HCT116 (cell line): ENCODE data around the gene SETX. TPM values are rescaled to one million over a fixed set of nuclear protein-coding genes. Genes with fewer than 3 reads are reported as not detected.

Experiments
- ATAC-seq: fragments of 200-7000 bp; cut with Tn5 transposase; 2 replicates; pipeline ENCODE4 v1.9.1; 2020; ENCODE audit warnings: mild to moderate bottlenecking, moderate library complexity
- BruUV-seq: library from RNA; stranded (reverse); fragments of 400-500 nt; replicated peaks from 2 replicates; lab custom pipeline; 2021; lab: Mats Ljungman, UMichigan
- CTCF ChIA-PET: fragments of 300-600 bp; sonication (Branson Sonifier 250); formaldehyde crosslinking; loops from one replicate; lab custom pipeline; 2021; ENCODE audit warnings: antibody characterized with exemption; lab: Charles Lee
- POLR2A ChIA-PET: fragments of 300-600, 350-600 bp; sonication (Branson Sonifier 250); formaldehyde crosslinking; loops from one replicate; lab custom pipeline; 2021; ENCODE audit warnings: antibody characterized with exemption; lab: Charles Lee
- RAD21 ChIA-PET, 2 experiments: fragments of 300-600 bp; sonication (Branson Sonifier 250); formaldehyde crosslinking; loops; one replicate each; lab custom pipeline; 2023; ENCODE audit warnings: low total read pairs in 2 of 2; ENCODE audit not compliant: uncharacterized antibody in 2 of 2, unreplicated experiment in 2 of 2, low non-redundant PET in 1 of 2; lab: Charles Lee
- DNase-seq: peaks from one replicate; pipeline ENCODE4 v3.0.0-alpha.2; 2010; ENCODE audit warnings: low read depth, low spot score
- H2AFZ ChIP-seq: fragments of 200-600 bp; shearing (Covaris generic), sonication (generic); 2 replicates; pipeline ENCODE4 v1.6.1; 2017; ENCODE audit warnings: low read depth, mixed run types, mixed read lengths, antibody characterized with exemption, low read length; ENCODE audit not compliant: poor library complexity, severe bottlenecking
- H3K27ac ChIP-seq: 2 replicates; pipeline ENCODE4 v1.5.1; 2012; ENCODE audit warnings: low read depth, low read length
- H3K27me3 ChIP-seq: fragments of 200-600 bp; sonication (generic); 2 replicates; pipeline ENCODE4 v1.6.1; 2016; ENCODE audit warnings: mixed run types, low read length, mixed read lengths; ENCODE audit not compliant: insufficient read depth
- H3K36me3 ChIP-seq, 2 experiments: fragments of 200-500 bp in 1 of 2; fragments of 200-600 bp in 1 of 2; sonication (Bioruptor generic) in 1 of 2; sonication (generic) in 1 of 2; 2 replicates each; pipeline versions ENCODE4 v1.5.1 to v1.6.1; 2014 to 2016; ENCODE audit warnings: low read length in 2 of 2, inconsistent platforms in 1 of 2, mixed read lengths in 1 of 2, mixed run types in 1 of 2; ENCODE audit not compliant: insufficient read depth in 2 of 2, control insufficient read depth in 1 of 2
- H3K4me1 ChIP-seq, 2 experiments: fragments of 200-600 bp in 1 of 2; sonication (generic) in 1 of 2; 2 replicates each; pipeline versions ENCODE4 v1.5.1 to v1.6.1; 2012 to 2017; ENCODE audit warnings: low read length in 2 of 2, inconsistent platforms in 1 of 2, mild to moderate bottlenecking in 1 of 2, mixed read lengths in 1 of 2, mixed run types in 1 of 2, moderate library complexity in 1 of 2; ENCODE audit not compliant: insufficient read depth in 2 of 2, control insufficient read depth in 1 of 2
- H3K4me2 ChIP-seq: fragments of 200-600 bp; sonication (generic); 2 replicates; pipeline ENCODE4 v1.6.1; 2017; ENCODE audit warnings: mixed run types, low read length, mixed read lengths
- H3K4me3 ChIP-seq, 2 experiments: fragments of 200-600 bp in 1 of 2; sonication (generic) in 1 of 2; replicated peaks in 1 of 2; 2 replicates each; pipeline ENCODE4 v1.5.1; 2011 to 2016; ENCODE audit warnings: low read length in 2 of 2, control low read depth in 1 of 2, low read depth in 1 of 2, mild to moderate bottlenecking in 1 of 2, mixed read lengths in 1 of 2, mixed run types in 1 of 2
- H3K79me2 ChIP-seq: fragments of 200-600 bp; sonication (generic); 2 replicates; pipeline ENCODE4 v1.6.1; 2017; ENCODE audit warnings: mild to moderate bottlenecking, mixed run types, low read length, moderate library complexity, mixed read lengths; ENCODE audit not compliant: insufficient read depth
- H3K9ac ChIP-seq: fragments of 200-600 bp; sonication (generic); 2 replicates; pipeline ENCODE4 v1.6.1; 2016; ENCODE audit warnings: low read length, mixed read lengths
- H3K9me2 ChIP-seq: fragments of 200-600 bp; sonication (generic), shearing (Covaris generic); 2 replicates; pipeline ENCODE4 v1.6.1; 2017; ENCODE audit warnings: mixed run types, mild to moderate bottlenecking, moderate library complexity; ENCODE audit not compliant: insufficient read depth
- H3K9me3 ChIP-seq, 2 experiments: fragments of 200-500 bp in 1 of 2; fragments of 200-600 bp in 1 of 2; sonication (Bioruptor generic) in 1 of 2; sonication (generic) in 1 of 2; 2 replicates each; pipeline ENCODE4 v1.6.1; 2014 to 2017; ENCODE audit warnings: low read length in 2 of 2, mixed read lengths in 2 of 2, inconsistent platforms in 1 of 2, low read depth in 1 of 2, mild to moderate bottlenecking in 1 of 2, mixed run types in 1 of 2, moderate library complexity in 1 of 2; ENCODE audit not compliant: control insufficient read depth in 1 of 2, insufficient read depth in 1 of 2
- H4K20me1 ChIP-seq: fragments of 200-600 bp; sonication (generic), shearing (Covaris generic); 2 replicates; pipeline ENCODE4 v1.6.1; 2017; ENCODE audit warnings: mixed run types, mild to moderate bottlenecking, moderate library complexity; ENCODE audit not compliant: insufficient read depth
- ATF3 ChIP-seq: IDR thresholded peaks from 2 replicates; pipeline ENCODE4 v1.6.1; 2012
- CTCF ChIP-seq, 3 experiments: fragments of 200-600 bp in 1 of 3; sonication (generic) in 1 of 3; IDR thresholded peaks in 2 of 3; conservative IDR thresholded peaks in 1 of 3; 2 replicates each; pipeline ENCODE4 v1.5.1; 2012 to 2017; ENCODE audit warnings: low read depth in 2 of 3, low read length in 2 of 3, antibody characterized with exemption in 1 of 3, borderline replicate concordance in 1 of 3, control low read depth in 1 of 3, mild to moderate bottlenecking in 1 of 3, mixed read lengths in 1 of 3, mixed run types in 1 of 3, moderate library complexity in 1 of 3; ENCODE audit not compliant: insufficient read depth in 1 of 3
- EZH2 ChIP-seq: fragments of 200-600 bp; sonication (generic); IDR thresholded peaks from 2 replicates; pipeline ENCODE4 v1.6.1; 2017; ENCODE audit warnings: antibody characterized with exemption, mixed run types
- EZH2phosphoT487 ChIP-seq: fragments of 200-600 bp; IDR thresholded peaks from 2 replicates; pipeline ENCODE4 v1.6.1; 2018; ENCODE audit warnings: antibody characterized with exemption, borderline replicate concordance
- FOSL1 ChIP-seq: IDR thresholded peaks from 2 replicates; pipeline ENCODE4 v1.6.1; 2012; ENCODE audit warnings: low read depth
- JUND ChIP-seq: IDR thresholded peaks from 2 replicates; pipeline ENCODE4 v1.6.1; 2012
- POLR2A ChIP-seq: IDR thresholded peaks from 2 replicates; pipeline ENCODE4 v1.7.0; 2011; ENCODE audit warnings: borderline replicate concordance; ENCODE audit not compliant: insufficient read depth, insufficient read length; ENCODE audit errors: extremely low read depth
- RAD21 ChIP-seq: IDR thresholded peaks from 2 replicates; pipeline ENCODE4 v1.6.1; 2012; ENCODE audit warnings: low read depth, mild to moderate bottlenecking
- REST ChIP-seq: IDR thresholded peaks from 2 replicates; pipeline ENCODE4 v1.6.1; 2012; ENCODE audit warnings: low read depth
- SRF ChIP-seq: IDR thresholded peaks from 2 replicates; pipeline ENCODE4 v1.6.1; 2012; ENCODE audit warnings: low read depth
- YY1 ChIP-seq: IDR thresholded peaks from 2 replicates; pipeline ENCODE4 v1.6.1; 2011; ENCODE audit warnings: low read length, low read depth, moderate library complexity, mild to moderate bottlenecking; ENCODE audit not compliant: insufficient replicate concordance; ENCODE audit errors: extremely low read depth
- ZNF274 ChIP-seq: fragments of 200-500 bp; sonication (Bioruptor generic); IDR thresholded peaks from 2 replicates; pipeline ENCODE4 v1.6.1; 2014; ENCODE audit warnings: mild to moderate bottlenecking, low read depth, low read length, inconsistent platforms
- intact Hi-C: fragments of 100-400 bp; cut with micrococcal nuclease; formaldehyde crosslinking; loops from 2 replicates; pipeline ENCODE4 v1.10.0; 2022
- total RNA-seq: library from RNA; stranded (reverse); gene quantifications from one replicate; pipeline ENCODE4 v1.2.1, GENCODE V29; 2021; ENCODE audit not compliant: unreplicated experiment

The SETX gene
- total RNA-seq, 1 experiment from 2014 or later = 38.5 TPM

- Histone ChIP-seq H3K4me2 (no peak overlapping the region), H3K27me3 (no peaks in the 10 kb centered on the region), H2AFZ (no peak overlapping the region), H3K79me2 (no peaks in the 10 kb centered on the region), H3K36me3 (no peaks in the 10 kb centered on the region), H3K9ac (no peak overlapping the region), H4K20me1 (no peaks in the 10 kb centered on the region), H3K27ac (no peak overlapping the region), H3K4me3 (no peak overlapping the region), H3K9me3 (peaks cover 5 to 15% of the 10 kb centered on the region in 2 experiments; a peak in 2 of 4 replicates), H3K9me2 (no peaks in the 10 kb centered on the region), H3K4me1 (peaks cover 0 to 5% of the 10 kb centered on the region in 2 experiments; a peak in 1 of 4 replicates)
- CTCF ChIA-PET = interaction anchor here (1.5 kb wide), 1 partner anchor 11 kb away, joined by 7 read pairs; no protein-coding TSS in a partner anchor
- DNase-seq (no peak), ATAC-seq (no peak)
- POLR2A ChIA-PET = no interaction called here
- no TSS peak for BruUV-seq
- TF ChIP-seq POLR2A (no peak), EZH2phosphoT487 (no peak), YY1 (no peak), FOSL1 (no peak), ATF3 (no peak), ZNF274 (no peak), EZH2 (no peak)
- intact Hi-C loops = no loop called here
- RAD21 ChIA-PET = no interaction called here
These were observed 106.8 kb downstream of the SETX start for GRCh38 chr9:132247942-132248341.

- CTCF ChIA-PET = interaction anchor here (1.2 kb wide), 1 partner anchor 14 kb away, joined by 4 read pairs; no protein-coding TSS in a partner anchor
- no TSS peak for BruUV-seq
These were observed 109.3 kb downstream of the SETX start for GRCh38 chr9:132245465-132245864.

More at GRCh38 chr9:132245465-132245864, 109.3 kb downstream of the SETX start:
- DNase-seq (no peak), ATAC-seq (no peak)
- no peak overlapping the region for H2AFZ ChIP-seq
- H3K9me2 ChIP-seq = no peaks in the 10 kb centered on the region
- H3K9me3 ChIP-seq = no peaks in the 10 kb centered on the region
- H3K27ac ChIP-seq = no peak overlapping the region
- no peaks in the 10 kb centered on the region for H3K36me3 ChIP-seq
- ChIA-PET RAD21 (no interaction called here), POLR2A (no interaction called here)
- no peak for TF ChIP-seq CTCF (IDR thresholded peaks at IDR 0.05 in 2 of 3, conservative IDR thresholded peaks at IDR 0.05 in 1 of 3; ENCODE audit: borderline replicate concordance in 1 of 3, insufficient read depth in 1 of 3, low read depth in 2 of 3, low read length in 2 of 3)
- TF ChIP-seq JUND = no peak
- no peak for TF ChIP-seq REST
- TF ChIP-seq EZH2phosphoT487 = no peak
- TF ChIP-seq SRF = no peak
- TF ChIP-seq RAD21 = no peak
- no peak overlapping the region for H3K4me3 ChIP-seq
- H4K20me1 ChIP-seq = no peaks in the 10 kb centered on the region
- no peak overlapping the region for H3K9ac ChIP-seq
- no peaks in the 10 kb centered on the region for H3K79me2 ChIP-seq
- no peaks in the 10 kb centered on the region for H3K27me3 ChIP-seq
- intact Hi-C loops = no loop called here
- no peak overlapping the region for H3K4me2 ChIP-seq
- H3K4me1 ChIP-seq = peaks cover 7 to 22% of the 10 kb centered on the region in 2 experiments; a peak in 3 of 4 replicates
